ENCODE measurements around the gene PCSK7.

The PCSK7 gene

GRCh38 chr11:117259417-117259816 lies 27.5 kb upstream of the PCSK7 start:
- H3K4me2 ChIP-seq (ENCODE audit: low read length) = no peak overlapping the region
- H3K9me3 ChIP-seq (ENCODE audit: control insufficient read depth, low read length) = no peaks in the 10 kb centered on the region
- no peak overlapping the region for H3K9ac ChIP-seq
- no peak overlapping the region for H3K4me3 ChIP-seq (ENCODE audit: low read depth, low read length)
- no peak overlapping the region for H2AFZ ChIP-seq
- TF ChIP-seq CTCF (IDR thresholded peaks at IDR 0.05) = no peak
- no peak overlapping the region for H3K27ac ChIP-seq
- H3K4me1 ChIP-seq = no peaks in the 10 kb centered on the region
- H3K79me2 ChIP-seq = no peaks in the 10 kb centered on the region
- H3K27me3 ChIP-seq (ENCODE audit: control insufficient read depth, insufficient read depth, low read length) = no peaks in the 10 kb centered on the region
- no peaks in the 10 kb centered on the region for H3K36me3 ChIP-seq (ENCODE audit: control insufficient read depth, insufficient read depth, low read length)

- Histone ChIP-seq H3K9ac (no peak overlapping the region), H3K27ac (no peak overlapping the region), H3K4me1 (no peaks in the 10 kb centered on the region), H3K9me3 (ENCODE audit: control insufficient read depth, low read length) (no peaks in the 10 kb centered on the region), H3K27me3 (ENCODE audit: control insufficient read depth, insufficient read depth, low read length) (no peaks in the 10 kb centered on the region), H3K4me2 (ENCODE audit: low read length) (no peak overlapping the region), H3K79me2 (no peaks in the 10 kb centered on the region), H2AFZ (no peak overlapping the region), H3K4me3 (ENCODE audit: low read depth, low read length) (no peak overlapping the region), H3K36me3 (ENCODE audit: control insufficient read depth, insufficient read depth, low read length) (no peaks in the 10 kb centered on the region)
- no peak for TF ChIP-seq CTCF (IDR thresholded peaks at IDR 0.05)
Observed at GRCh38 chr11:117258576-117258975, 26.7 kb upstream of the PCSK7 start.

GRCh38 chr11:117256573-117256972 lies 24.7 kb upstream of the PCSK7 start:
- Histone ChIP-seq H3K27me3 (ENCODE audit: control insufficient read depth, insufficient read depth, low read length) (no peaks in the 10 kb centered on the region), H3K4me2 (ENCODE audit: low read length) (no peak overlapping the region), H3K79me2 (no peaks in the 10 kb centered on the region), H3K9ac (no peak overlapping the region), H2AFZ (no peak overlapping the region), H3K36me3 (ENCODE audit: control insufficient read depth, insufficient read depth, low read length) (no peaks in the 10 kb centered on the region), H3K9me3 (ENCODE audit: control insufficient read depth, low read length) (no peaks in the 10 kb centered on the region), H3K4me1 (no peaks in the 10 kb centered on the region), H3K27ac (no peak overlapping the region), H3K4me3 (ENCODE audit: low read depth, low read length) (no peak overlapping the region)
- no peak for TF ChIP-seq CTCF (IDR thresholded peaks at IDR 0.05)

GRCh38 chr11:117255966-117256365 lies 24.1 kb upstream of the PCSK7 start:
- Histone ChIP-seq H3K9me3 (ENCODE audit: control insufficient read depth, low read length) (no peaks in the 10 kb centered on the region), H3K9ac (no peak overlapping the region), H3K4me2 (ENCODE audit: low read length) (no peak overlapping the region), H3K36me3 (ENCODE audit: control insufficient read depth, insufficient read depth, low read length) (no peaks in the 10 kb centered on the region), H3K4me3 (ENCODE audit: low read depth, low read length) (no peak overlapping the region), H2AFZ (no peak overlapping the region), H3K79me2 (no peaks in the 10 kb centered on the region), H3K4me1 (no peaks in the 10 kb centered on the region), H3K27ac (no peak overlapping the region), H3K27me3 (ENCODE audit: control insufficient read depth, insufficient read depth, low read length) (no peaks in the 10 kb centered on the region)
- TF ChIP-seq CTCF (IDR thresholded peaks at IDR 0.05) = no peak

- no peaks in the 10 kb centered on the region for H3K36me3 ChIP-seq (ENCODE audit: control insufficient read depth, insufficient read depth, low read length)
- H2AFZ ChIP-seq = no peak overlapping the region
- H3K79me2 ChIP-seq = no peaks in the 10 kb centered on the region
- no peak overlapping the region for H3K4me3 ChIP-seq (ENCODE audit: low read depth, low read length)
- no peak overlapping the region for H3K4me2 ChIP-seq (ENCODE audit: low read length)
- no peak overlapping the region for H3K27ac ChIP-seq
- no peaks in the 10 kb centered on the region for H3K9me3 ChIP-seq (ENCODE audit: control insufficient read depth, low read length)
- no peaks in the 10 kb centered on the region for H3K27me3 ChIP-seq (ENCODE audit: control insufficient read depth, insufficient read depth, low read length)
- no peak overlapping the region for H3K9ac ChIP-seq
- H3K4me1 ChIP-seq = no peaks in the 10 kb centered on the region
- no peak for TF ChIP-seq CTCF (IDR thresholded peaks at IDR 0.05)
Observed at GRCh38 chr11:117251506-117251905, 19.6 kb upstream of the PCSK7 start.

All from parathyroid adenoma (tissue), 2 donors.